AG20443 (cell line): ENCODE results near the gene CCDC192.

Source experiments
- DNase-seq: peaks from one replicate; pipeline ENCODE4 v3.0.0; 2012; ENCODE audit warnings: low spot score, mixed read lengths

CCDC192 gene

DNA sequence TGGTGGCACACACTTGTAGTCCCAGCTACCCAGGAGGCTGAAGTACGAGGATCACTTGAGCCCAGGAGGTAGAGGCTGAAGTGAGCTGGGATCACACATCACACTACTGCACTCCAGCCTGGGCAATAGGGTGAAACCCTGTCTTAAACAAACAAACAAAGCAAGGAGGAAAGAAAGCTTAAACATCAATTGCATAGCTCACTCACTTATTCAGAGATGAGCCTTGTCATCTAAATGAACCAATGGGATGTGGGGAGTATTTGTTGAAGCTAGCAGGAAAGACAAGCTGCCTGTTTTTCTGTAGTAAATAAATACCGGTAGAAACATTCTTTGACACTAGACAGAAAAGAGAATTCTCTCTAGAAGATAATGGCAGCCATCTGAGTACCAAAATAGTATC, 219.4 kb downstream of the CCDC192 start:
- DNase-seq = no peak

DNA sequence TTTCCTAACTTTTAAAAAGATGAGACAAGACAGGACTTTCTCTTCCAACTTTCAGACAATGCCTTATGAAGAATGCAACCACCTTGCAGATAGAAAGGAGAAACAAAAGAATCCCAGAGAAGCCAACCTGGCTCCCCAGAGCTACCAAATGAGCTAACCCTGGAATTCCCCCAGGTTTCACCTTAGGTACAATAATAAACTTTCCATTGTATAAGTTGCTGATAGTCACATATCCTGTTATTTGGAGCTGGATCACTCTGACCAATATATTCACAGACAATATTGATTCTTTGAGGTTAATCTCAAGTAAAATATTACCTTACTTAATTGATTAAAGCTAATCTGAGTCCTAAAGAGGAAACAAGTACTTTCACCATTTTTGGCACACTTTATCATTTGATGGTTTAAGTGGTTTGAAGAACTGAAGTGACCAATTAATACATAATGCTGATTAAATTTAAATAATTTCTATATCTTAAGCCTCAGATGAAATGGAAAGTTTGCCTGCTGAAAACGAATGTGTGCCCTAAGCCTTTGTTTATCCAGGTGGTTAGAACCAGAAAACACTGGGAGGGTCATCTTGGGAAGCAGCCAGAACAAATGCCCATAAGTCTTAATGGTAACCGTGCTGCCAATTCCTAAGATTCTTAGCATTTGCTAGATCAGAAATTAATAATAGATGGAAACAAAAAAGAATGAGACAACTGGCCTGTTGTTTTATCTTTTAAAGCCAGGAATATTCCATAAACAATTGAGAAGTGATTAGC, 220.8 kb downstream of the CCDC192 start:
- no peak for DNase-seq

DNA sequence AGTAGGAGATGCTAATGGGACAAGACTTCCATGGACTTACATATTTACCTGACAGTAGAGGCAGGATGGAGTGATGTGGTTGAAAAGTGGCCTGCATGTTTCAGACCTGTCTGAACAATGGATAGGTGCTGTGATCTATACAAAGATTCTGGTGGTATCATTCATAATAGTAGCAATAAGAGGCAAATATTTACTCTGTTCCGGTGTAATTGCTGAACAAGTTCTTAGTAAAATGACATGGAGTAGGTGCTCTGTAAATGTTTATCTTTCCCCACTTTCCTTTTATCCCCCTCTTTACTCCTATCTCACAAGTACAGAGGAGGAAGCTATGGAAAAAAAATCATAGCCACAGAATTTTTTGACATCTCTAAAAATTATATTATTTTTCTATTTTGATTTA, 221.4 kb downstream of the CCDC192 start:
- no peak for DNase-seq

DNA sequence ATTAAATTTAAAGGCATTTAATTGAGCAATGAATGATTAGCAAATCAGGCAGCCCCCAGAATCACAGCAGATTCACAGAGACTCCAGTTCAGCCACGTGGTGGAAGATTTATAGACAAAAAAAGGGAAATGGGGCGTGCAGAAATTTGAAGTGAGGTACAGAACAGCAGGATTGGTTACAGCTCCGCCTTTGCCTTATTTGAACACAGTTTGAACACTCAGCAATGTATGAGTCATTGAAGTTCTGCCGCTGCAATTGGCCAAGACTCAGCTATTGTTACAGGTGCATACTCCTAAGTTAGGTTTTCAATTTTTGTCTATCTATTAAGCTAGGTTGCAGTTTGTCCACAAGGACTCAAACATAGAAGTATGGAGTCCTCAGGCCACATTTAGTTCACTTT, 222.7 kb downstream of the CCDC192 start:
- no peak for DNase-seq

DNA sequence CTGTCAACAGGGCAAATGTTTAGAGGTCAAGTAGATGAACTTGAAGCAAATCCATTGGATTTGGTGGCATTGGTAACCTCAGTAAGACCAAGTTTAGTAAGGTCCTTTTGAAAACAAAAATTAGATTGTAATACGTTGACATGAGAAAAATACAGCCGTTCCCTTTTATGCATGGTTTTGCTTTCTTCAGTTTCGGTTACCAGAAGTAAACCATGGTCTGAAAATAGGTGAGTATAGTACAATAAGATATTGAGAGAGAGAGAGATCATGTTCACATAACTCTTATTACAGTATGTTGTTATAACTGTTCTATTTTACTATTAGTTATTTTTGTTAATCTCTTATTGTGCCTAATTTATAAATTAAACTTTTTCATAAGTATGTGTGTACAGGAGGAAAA, 223.8 kb downstream of the CCDC192 start:
- DNase-seq = no peak

DNA sequence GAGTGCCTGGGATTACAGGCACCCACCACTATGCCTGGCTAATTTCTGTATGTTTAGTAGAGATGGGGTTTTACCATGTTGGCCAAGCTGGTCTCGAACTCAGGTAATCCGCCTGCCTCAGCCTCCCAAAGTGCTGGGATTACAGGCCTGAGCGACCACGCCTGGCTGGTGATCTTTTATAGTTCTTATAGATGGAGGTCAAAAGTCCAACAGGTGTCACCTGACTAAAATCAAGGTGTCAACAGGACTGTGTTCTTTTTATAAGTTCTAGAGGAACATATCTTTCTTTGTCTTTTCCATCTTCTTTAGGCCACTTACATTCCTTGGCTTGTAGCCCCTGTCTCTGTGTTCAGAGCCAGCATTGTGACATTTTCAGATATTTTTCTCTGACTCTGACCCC, 224.9 kb downstream of the CCDC192 start:
- no peak for DNase-seq

DNA sequence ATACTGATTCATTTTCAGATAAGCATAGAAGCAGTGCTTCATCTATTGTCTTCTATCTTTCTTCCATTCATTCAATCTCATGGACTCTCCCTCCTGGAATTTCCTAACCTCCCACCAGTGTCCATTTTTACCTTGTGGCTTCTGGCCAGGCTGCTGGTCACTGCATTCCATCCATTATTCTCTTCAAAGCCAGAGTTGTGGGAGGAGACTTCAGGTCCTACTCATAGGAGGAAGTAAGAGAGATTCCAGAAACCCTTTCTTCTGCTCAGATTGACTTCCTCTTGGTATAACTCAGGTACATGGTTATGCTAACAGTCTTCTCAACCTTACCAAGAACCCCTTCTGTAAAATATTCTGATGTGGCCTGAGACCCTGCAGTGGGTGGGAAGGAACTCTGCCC, 227.1 kb downstream of the CCDC192 start:
- DNase-seq = peak; percentile 38

DNA sequence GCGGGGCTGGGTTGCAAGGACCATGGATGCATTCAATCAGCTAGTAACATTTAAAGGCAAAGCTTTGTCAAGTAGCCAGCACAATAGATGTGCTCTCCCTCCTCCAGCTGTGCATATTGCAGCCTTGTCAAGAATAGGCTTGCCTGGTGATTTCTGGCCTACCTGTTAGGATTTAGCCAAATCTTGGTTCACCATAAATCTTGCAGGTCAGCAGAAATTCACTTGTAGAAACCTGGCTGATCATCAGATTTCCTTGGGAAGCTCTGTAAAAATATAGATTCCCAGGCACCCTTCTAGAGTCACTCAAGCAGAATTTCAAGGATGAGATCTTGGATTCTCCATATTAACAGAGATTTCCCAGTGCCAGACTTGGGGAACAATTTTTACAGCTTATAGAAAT, 228.2 kb downstream of the CCDC192 start:
- no peak for DNase-seq

DNA sequence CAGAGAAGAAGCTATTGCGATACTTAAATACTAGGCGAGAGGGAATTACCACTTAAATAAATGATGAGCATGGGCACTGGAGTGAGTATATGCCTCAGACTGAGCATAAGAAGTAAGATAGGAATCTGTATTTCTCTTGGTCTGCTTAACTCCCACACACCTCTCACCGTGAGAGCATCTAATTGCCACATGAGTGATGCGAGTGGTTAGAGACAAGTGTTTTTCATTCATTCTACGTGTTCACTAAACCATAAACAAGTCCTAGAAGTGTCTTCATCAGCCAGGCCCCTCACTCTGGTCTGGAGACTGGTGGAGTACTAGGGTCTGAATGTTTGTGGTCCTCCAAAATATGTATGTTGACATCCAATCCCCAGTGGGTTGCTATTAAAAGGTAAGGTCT, 230.2 kb downstream of the CCDC192 start:
- no peak for DNase-seq

DNA sequence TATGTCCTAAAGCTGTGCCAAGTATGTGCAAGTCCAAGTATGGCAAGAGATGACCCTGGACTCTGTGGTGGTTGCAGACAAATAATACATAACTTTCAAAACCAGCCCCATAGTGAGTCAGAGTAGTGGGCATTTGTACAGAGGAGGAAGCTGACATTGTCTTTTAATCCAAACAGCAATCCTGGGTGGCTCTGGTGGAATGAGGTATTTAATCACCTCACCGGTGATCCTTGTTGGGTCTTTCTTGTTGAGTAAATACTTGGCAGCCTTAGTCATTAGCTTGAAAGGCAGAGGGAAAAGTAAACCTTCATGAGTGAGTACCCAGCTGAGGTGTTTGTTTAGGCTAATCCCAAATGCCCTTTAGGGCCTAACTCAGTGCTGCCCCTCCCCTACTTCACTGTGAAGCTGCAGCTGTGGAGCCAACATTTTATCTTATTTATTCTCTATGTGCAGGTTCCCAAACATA, 231.6 kb downstream of the CCDC192 start:
- peak; percentile 33 for DNase-seq

DNA sequence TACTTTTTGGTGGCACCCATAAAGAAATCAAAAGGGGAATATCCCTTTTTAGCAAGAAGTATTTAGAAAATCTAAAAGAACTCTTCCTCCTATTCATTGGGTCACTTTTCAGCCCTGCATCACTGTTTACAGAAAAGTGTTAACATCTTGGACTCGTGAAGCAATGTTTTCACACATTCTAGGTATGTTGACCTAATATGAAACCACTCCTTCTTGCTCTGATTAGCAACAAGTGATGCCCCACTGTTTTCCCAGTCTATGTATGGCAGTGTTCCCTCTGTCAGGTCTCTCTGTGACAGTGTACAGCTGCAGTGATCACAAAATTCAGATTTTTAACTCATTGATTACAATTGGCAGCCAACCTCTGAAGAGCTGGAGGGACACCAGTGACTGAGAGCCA, 232.2 kb downstream of the CCDC192 start:
- no peak for DNase-seq

DNA sequence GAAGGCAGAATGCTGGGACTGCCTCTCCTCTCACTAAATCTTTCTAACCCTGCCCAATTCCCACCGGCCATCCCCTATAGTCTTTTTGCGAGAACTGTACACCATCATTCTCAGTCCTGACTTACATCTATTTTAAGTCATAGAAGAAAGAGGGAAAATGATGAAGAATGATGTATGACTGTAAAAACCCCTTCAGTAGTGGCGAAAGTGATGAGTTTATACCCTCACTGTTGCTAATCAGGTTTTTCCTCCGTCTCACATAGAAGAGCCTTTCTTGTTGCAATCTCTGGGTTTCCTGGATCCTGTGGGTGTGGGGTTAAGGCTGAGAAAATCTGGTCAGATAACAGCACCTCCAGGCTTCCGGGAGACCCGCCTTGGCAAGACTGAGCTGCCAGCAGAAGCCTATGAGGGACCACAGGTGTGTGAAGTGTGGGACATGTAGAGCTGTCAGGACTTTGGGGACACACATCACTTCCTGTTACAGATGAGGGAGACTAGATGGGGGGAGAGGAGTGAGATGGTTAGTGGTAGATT, 233.3 kb downstream of the CCDC192 start:
- DNase-seq = no peak

DNA sequence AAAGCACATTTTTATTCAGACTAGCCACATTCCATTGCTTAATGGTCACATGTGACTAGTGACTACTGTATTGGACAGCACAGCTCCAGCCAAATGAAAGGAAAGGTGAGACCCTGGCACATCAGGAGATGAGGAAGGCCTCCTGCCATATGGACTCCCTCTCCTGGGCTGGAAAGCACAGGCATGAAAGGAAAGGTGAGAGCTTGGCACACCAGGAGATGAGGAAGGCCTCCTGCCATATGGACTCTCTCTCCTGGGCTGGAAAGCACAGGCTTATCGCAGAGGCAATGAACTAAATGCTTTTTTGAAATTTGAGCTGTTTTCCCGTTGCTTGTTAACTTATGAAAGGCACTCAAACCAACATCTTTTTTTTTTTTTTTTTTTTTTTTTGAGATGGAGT, 235.6 kb downstream of the CCDC192 start:
- no peak for DNase-seq

DNA sequence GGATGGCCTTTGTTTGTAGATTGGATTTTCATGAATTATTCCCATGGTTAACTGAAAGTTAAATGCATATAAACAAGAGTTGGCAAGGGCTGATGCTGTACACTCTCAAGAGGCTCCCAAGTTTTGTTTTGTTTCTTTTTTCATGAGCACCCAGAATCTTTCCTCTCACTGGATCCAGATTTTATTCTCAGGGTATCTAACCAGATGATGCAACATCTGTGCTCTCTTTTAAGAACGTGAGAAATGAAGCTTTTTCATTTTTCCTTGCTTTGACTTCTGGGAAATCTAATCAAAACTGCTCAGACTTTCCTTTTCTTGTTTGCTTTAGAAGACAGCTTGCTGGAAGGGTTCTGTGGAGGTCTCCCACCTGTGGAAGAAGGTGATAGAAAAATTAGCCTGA, 237.7 kb downstream of the CCDC192 start:
- DNase-seq = no peak

DNA sequence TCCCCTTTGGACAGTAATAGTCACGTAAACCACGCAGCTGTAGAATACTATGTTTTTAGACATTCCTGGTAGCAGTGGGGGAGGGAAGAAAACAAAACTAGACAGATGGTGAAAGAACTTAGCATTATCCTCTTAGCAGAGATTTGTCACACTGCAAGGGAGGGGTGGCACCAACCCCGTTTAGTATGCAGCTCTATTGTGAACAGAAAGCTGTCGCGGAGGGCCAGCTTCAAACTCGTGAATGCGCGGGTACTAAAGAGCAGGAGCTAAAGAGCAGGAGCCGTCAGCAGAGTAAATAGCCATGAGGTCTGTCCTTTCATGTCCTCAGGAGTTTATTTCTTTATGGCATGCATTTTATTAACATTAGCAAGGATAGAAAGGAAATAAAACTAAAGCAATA, 238.5 kb downstream of the CCDC192 start:
- no peak for DNase-seq

DNA sequence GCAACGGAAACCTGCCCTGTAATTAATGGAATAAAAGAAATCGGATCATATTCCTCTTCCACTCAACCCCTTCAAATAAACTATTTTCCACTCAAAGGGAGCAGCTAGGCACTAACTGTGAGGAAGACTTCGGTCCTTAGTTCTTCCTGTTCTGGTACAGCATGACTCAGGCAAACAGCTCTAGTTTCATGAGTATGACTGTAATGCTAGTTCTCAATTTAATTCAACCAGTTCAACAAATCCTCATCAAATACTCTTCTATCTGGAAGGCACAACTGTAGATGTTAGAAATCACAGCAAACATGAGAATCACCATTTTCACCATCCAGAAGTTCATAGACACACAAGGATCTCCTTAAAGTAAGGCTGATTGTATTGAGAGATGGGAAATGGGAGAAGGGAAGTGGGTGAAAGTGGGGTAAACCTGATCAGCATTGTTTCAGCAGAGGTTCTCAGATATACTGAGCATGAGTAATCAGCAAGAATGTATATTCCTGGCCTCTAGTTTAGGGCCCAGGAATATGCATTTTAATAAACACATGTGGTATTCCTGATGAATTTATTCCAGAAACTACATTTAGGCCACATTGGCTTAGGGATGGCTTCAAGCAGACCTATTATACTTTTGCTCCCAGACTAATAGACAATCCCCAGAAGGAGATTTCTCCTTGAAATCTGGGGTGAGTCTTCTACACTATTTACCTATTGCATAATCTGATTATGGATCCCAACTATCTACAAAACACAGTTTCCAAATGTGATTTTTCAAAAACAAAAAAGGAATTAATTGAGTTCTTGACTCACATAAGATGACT, 239.3 kb downstream of the CCDC192 start:
- no peak for DNase-seq

DNA sequence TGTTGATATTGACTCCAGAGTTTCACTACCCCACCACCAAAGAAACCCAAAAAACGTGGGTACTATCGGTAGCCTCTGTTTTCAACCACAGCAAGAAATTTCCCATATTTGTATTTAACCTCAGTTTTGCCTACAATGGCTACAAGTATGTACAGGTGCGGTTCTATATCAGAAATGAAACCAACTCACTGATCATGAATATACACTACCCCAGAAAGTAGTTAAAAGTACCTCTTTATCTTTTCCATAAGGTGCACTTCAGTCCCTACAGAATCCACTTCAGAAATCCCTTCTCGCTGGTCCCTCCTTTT, 239.8 kb downstream of the CCDC192 start:
- no peak for DNase-seq

DNA sequence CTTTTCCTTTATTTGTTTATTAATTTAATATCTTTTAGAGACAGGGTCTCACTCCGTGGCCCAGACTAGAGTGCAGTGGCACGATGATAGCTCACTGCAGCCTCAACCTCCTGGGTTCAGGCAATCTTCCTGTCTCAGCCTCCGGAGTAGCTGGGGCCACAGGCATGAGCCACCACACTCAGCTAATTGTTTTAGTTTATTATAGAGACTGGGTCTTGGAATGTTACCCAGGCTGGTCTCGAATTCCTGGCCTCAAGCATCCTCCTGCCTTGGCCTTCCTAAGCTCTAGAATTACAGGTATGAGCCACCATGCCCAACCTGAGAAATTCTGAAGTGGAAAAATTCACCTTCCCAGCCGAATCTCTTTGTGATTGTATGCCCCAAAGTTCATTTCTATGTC, 240.9 kb downstream of the CCDC192 start:
- DNase-seq = no peak

DNA sequence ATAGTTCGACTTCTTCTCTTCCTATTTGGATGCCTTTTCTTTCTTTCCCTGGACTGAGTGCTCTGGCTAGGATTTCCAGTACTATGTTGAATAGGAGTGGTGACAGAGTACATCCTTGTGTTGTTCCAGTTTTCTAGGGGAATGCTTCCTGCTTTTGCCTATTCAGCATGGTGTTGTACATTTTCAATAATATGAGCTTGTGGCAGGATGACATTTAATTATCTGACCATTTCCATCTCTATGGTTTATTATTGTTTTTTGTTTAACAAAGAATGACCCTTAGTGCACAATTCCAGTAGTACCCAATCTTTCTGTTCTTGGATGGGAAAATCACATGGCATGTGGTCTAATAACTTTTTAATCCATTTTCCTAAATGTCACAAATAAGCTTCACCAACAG, 244.8 kb downstream of the CCDC192 start:
- no peak for DNase-seq

DNA sequence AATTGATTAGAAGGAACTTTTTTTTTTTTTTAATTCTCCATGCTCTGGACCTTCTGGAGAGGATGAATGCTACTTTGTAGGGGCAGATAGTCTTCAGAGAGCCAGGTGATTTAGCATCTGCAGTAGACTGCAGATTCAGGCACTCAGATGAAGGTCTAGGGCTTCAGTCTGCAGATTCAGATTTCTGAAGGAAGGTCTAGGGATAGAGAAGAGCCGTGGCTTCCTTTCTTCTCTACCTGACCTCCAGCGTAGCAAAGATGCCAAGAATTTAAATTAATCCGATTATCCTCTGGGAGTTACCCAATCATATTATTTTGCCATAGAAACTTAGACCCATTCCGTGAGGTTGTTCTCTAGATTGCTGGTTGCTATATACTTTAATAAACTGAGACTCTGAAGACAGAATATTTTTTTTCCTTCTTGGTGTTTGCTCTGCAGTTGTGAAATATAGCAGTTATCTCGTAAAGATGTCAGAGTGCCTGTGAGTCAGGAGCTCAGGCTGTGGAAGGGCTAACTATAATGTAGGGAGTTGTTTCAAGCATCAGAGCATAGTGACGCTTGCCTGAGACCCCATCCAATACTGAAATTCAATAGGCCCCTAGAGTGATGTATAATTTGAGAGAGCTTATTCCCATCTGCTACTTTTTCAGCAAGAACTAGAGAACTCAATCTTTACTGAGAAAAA, 247.7 kb downstream of the CCDC192 start:
- DNase-seq = no peak

DNA sequence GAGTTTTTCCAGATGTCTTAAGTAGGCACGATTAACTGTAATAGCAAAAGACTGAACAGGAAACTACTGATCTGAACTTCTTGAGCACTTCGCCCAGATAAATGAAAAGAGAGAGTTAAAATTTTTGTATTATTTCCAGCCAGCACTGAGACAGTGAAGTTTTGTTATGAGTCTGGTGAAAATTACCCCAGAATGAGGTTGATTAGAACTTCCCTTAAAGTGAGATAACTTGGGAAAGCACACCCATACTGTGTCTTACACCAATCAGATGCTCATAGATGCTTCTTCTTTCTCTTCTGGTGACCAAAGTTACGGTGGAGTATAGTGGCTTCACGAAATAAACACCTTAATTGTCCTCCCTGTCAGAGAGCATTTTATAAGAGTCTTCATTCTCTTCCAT, 248.6 kb downstream of the CCDC192 start:
- no peak for DNase-seq

DNA sequence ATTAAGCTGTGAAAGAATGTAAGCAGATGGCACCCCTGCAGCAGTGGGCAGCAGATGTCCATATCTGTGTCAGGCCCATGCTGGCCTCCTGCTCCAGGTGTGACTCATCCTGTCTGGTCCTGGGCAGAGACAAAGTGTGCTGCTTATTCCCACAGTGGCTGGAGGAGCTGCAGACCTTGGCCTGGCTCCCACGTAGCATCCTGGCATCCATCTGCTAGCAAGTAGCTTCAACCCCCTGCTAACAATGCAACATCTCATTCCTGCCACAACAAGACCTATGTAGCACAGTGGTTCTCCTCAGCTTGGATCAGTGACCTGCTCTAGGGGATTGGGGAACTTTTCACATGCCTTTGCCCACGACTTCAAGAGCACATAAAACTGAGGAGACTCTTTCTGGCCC, 254.0 kb downstream of the CCDC192 start:
- DNase-seq = peak; percentile 61

DNA sequence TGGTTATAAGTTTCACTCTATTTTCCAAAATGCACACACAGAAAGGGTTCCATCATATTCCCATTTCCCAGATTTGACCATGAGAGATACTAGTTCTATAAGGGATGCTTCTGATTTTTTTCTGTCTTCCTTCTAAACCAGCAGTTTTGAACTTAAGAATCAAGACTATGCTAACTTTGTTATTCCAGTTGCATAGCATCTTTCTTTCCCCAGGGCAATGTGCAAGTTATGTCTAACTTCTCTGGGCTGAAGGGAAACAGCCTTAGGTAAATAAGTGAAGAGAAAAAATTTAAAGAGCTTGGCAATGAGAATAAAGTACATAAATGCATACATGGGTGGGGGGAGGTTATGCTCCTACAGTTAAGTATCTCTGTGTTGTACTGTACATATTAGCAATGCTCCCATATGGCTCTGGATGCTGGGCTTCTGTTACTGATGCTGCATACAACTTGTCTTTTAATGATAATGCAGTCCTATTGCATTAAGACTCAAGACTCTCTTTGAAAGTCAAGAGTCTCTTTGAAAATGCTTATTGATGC, 254.6 kb downstream of the CCDC192 start:
- no peak for DNase-seq
